ENCODE data around the gene GLI3.

The GLI3 gene

DNA sequence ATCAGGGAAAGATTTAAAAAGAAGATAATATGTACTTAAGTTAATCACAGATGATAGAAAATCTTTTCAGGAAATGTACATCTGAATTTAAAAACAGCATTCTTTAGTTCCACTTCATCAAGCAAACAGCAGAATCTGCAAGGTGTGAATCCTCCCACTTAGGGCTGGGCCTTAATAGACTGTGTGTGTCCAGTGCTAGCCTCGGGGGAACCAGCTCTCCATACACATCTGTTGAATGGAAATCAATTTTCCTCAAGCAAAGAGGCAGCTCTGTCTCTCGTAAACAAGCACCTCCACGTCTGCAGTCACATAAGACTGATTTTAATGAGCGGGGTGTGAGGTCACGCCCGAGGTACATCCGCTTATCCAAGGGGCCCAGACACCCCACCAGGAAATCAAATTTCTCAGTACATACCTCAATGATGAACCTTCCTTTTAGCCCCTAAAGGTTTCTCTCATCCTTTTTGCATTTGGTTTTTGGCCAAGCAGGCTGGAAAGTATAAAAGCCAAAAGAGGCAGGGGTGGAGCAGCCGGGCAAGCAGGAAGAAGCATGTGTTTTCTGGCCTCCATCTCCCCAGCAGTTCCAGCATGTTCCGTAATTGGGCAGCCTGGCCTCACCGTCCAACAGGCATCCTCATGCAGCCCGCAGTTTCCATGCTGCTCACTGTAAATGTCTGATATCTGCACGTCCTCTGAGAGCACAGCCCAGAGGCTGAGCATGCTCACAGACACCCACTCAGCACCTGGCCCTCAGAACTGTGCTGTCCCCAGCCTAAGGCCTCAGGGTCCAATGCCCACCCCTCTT, 131.3 kb downstream of the GLI3 start:
- no peak for DNase-seq (ENCODE audit: low read depth in 2 of 2, low spot score in 1 of 2)

DNA sequence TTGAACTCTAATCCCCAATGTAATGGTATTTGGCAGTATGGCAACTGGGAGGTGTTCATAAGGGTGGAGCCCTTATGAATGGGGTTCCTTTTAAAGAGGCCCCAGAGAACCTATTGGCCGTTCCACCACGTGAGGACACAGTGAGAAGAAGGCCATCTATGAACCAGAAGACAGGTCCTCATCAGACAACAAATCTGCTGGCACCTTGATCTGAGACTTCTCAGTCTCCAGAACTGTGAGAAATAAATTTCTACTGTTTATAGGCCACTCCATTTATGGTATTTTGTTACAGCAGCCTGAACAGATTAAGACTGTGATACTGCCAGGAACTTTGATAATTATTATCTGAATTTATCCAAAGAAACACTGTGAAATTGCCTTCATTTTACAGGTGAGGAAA, 132.3 kb downstream of the GLI3 start:
- no peak for DNase-seq (ENCODE audit: low read depth in 2 of 2, low spot score in 1 of 2)

DNA sequence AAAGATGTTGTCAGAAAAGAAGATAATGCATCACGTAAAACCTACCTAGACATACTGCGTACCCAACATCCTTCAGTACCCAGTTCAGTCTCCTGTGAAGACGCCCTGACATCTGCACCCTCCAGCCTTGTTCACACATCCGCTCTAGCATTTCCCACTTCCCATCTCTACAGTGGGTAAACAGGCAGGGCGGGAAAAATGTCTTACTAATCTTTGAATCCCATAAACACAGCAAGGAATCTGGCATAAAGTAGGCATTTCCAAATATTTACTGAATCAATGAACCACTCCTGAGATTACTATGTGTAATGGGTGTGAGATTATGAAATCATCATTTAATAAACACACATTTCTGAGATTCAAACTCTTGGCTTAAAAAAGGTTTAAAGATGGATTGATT, 132.8 kb downstream of the GLI3 start:
- DNase-seq (ENCODE audit: low read depth in 2 of 2, low spot score in 1 of 2): no peak

DNA sequence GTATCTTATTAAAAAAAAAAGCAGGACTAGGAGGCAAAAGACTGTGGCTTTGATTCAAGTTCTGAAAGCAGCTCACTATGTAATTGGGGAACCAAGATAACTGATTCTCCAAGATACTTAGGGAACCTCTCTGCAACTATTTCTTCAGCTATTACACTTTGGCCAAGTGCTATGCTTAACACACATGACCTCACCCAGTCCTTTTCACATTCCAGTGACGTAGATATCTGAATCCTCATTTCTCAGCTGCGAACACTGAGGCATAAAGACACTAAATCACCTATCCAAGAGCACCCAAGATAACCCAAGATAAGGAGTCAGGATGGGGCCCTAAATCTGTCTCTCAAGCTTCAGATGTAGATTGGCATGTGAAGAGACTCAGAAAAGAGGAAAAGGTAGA, 133.6 kb downstream of the GLI3 start:
- DNase-seq (ENCODE audit: low read depth in 2 of 2, low spot score in 1 of 2): no peak

DNA sequence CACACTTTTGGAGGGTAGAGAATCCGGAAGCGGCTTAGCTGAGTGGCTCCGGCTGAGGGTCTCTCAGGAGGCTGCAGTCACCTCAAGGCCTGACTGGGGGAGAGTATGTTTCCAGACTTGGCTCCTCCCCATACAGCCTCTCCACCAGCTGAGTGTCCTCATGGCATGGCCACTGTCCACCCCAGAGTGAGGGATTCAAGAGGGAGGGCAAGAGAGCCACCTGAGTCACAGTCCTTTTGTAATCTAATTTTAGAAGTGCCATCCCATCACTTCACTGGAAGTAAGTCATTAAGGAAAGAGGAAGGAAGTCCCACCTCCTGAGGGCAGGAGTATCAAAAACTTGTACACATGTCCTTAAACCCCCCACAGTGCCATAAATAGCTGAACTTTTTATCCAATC, 134.0 kb downstream of the GLI3 start:
- no peak for DNase-seq (ENCODE audit: low read depth in 2 of 2, low spot score in 1 of 2)

DNA sequence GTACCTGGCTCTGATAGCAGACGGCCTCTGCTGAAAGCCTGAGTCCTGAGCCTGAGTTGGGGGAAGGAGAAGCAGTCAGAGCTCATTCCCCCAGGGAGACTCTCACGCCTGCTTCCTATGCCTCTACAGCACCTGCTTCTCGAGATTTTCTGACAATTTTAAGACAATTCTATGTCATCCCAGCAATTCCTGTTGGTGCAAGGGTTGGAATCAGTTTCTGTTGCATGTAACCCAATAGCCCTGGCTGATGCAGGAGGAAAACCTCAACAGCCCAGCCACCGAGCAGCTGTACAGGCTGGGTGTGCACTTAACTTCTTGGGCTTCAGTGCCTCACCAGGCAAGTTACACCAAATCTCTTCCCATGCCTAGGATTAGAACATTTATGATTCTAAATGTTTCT, 134.7 kb downstream of the GLI3 start:
- DNase-seq (ENCODE audit: low read depth in 2 of 2, low spot score in 1 of 2): no peak

DNA sequence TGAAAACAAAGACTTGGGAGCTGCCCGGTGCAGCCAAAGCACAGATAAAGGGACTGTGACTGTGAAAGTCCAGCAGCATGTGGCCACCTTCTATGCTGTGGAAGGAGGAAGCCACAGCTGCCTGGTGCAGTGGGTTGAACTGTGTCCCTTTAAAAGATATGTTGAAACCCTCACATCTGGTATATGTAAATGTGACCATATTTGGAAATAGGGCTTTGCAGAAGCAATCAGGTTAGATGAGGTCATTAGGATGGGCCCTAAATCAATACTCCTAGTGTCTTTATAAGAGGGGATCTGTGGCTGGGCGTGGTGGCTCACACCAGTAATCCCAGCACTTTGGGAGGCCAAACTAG, 136.9 kb downstream of the GLI3 start:
- no peak for DNase-seq (ENCODE audit: low read depth in 2 of 2, low spot score in 1 of 2)

DNA sequence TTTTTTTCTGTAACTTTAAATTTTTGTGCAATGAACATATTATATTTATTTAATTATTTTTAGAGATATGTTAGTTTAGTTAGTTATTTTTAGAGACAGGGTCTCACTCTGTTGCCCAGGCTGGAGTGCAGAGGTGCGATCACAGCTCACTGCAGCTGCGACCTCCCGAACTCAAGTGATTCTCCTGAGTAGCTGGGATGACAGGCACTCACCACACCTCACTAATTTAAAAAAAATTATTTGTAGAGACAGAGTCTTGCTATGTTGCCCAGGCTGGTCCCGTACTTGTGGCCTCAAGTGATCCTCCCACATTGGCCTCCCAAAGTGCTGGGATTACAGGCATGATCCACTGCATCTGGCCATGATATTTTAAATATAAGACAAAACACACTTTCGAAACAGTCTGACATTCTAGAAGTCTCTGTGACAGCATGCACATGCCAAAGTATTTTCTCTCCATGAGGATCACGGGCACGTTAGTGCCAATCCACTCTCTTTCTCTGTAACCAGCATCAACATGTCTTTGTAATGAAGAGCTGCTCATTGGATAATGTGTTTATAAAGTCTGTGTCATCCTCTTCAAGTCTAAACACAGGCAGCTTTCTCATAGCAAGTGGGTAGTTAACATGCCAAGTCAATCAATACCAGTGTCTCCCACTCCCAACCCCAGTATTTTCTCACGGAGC, 137.4 kb downstream of the GLI3 start:
- no peak for DNase-seq (ENCODE audit: low read depth in 2 of 2, low spot score in 1 of 2)

DNA sequence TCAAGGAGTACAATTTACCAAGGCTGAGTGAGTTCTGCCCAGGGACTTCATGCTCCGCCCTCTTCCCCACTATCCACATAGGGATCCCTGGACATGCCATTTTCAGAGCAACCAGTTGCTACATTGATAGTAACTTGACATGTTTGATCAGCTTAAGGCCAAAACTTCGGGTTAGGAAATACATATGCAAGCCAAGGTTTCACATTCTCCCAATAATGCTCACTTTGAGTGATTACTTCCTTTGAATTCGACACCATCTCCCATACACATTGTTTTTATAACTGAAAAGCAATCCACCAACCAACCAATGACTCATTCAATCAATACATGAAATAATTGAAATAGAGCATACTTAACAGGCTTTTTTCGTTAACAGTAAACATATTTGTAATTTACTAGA, 137.9 kb downstream of the GLI3 start:
- DNase-seq (ENCODE audit: low read depth in 2 of 2, low spot score in 1 of 2): no peak

DNA sequence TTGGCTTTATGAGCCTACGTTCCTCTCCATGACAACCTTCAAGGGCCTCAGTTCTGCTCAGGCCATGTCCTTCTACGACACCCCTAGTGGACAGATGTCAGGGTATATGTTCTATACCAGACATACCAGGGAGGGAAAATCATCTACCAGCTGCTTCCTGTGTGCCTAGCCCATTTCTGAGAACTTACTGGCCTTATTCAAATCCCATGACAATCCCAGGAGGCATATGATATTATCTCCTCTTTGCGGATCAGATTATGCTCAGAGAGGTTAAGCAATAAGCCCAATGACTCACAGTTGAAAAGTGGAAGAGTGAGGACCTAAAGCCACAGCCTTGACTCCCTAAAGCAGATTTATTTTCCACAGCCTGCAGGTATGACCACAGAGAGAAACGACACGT, 139.3 kb downstream of the GLI3 start:
- no peak for DNase-seq (ENCODE audit: low read depth in 2 of 2, low spot score in 1 of 2)

DNA sequence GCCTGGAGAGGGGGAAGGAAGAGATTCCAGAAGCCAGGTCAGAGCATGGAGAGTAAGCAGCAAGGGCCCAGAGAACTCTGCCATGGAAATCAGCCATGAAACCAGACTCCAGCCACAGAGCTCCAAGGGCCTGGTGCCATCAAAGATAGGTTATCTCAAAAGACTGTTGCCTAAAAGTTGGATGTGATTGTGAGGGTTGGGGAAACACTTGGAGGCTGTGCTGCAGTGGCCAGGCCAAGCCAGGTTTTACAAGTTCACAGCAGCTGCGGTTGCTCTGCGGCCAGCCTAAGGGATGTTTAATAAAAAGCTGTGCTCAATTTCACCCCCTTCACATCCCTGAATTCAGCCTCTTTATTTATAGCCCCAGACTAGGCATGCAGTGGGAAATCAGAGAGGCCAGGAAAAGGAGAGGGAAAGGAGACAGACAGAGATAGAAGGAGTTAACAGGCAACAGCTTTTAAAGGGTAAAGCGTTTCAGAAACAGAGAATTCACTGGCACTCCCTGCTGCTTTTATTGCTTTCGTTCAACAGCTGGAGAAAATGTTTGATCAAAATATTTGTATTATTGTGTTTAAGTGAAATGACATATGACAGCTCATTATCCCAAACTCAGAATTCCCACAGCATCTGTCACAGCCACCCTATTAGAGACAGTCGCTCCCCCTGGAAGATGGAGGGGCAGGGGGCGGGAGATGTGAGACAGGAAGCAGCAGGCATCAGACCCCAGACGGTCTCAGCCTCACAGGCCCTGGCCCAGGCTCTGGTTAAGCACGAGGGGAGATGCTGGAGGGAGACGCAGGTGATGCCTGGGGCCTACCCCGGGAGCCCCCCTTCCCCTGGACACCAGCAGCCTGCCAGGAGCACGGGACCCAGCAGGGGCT, 140.1 kb downstream of the GLI3 start:
- no peak for DNase-seq (ENCODE audit: low read depth in 2 of 2, low spot score in 1 of 2)

DNA sequence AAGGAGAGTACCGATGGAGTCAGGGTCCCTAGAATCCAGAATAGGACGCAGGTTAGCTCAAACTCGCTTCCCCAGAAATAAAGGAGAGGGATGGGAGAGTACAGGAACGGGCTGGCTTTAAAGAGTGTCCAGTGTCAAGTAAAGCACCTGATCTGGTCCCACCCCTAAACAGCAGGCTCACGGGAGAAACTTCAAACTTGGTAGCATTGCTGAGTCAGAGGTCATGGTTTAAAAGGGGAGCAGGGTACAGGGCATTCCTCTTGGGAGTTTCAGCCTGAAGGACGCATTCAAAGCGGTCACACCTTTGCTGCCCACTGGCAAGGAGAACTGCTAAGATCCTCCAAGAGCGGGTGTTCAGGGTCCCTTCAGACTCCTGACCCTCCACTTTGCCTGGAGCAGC, 140.7 kb downstream of the GLI3 start:
- no peak for DNase-seq (ENCODE audit: low read depth in 2 of 2, low spot score in 1 of 2)

DNA sequence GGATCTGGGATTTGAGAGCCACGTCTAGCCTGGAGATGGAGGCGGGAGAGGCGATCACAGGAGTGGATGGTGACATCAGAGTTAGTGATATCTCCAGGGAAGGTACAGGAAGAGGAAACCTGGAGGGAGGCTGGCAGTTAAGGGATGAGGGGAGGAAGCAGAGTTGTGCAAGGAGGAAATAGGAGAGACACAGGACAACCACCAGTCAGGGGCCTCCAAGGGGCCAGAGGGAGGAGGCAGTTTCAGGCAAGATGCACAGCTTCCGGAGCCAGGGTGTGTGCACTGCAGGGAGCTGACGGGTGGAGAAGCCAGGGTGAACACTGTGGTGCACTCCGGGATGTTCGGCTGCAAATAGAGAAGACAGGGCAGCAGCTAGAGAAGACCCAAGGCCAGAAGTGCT, 141.2 kb downstream of the GLI3 start:
- DNase-seq (ENCODE audit: low read depth in 2 of 2, low spot score in 1 of 2): no peak

DNA sequence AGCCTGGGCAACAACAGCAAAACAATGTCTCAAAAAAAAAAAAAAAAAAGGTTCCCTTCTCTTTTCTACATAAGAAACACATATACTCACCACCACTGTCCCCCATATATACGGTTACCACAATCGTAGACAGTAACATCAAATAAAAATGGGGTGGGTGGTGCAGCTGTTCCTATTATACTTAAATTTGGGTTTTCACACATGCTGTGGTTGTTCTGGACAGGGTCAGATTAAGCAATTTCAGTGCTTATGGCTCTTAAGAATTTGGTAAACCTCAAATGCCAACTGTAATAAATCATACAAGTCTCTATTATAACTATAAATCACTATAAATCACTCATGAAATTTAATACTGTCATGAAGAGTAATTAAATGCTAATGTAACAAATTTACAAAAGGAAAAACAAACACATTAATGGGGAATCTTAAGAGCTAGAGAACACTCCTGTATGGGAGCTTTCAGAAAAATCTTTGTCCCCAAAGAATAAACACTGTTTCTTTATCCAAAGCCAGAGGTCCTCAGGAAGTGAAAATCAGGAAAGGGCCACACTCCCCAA, 143.6 kb downstream of the GLI3 start:
- no peak for DNase-seq (ENCODE audit: low read depth in 2 of 2, low spot score in 1 of 2)

DNA sequence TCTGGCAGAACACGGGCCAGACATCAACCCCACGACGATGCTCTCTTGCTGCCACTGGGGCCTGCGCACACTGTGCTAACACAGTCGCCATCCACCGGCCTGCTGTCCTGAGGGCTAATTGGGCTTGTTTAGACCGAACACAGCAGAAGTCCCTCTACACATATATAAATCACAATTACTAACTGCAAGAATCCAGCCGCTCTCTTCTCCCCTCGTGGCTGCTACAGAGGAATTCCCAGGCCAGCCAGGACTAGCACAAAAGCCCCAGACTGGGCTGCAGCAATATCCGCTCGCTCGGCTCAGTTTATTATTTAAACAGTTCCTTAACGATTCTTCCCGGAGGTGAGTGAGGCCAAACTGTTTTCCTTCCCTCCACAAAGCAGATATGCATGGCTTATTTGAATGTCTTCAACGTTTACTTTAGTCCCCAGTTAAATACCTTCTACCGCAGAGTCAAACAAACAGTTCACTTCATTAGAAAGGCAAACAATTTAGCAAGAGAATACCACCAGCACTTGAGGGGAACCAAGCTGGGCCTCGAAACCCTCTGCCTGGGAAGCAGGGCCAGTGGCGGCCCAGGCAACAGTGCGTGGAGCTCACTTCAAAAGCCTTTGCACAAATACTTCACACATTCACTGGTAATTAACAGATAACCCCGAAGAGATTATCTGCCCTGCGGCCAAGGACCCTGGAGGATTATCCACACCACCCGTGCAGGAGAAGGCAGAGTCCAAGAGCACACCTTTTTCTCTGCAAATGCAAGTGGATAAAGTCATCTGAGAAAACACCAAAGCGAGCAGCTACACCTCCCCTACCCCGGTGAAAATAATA, 145.3 kb downstream of the GLI3 start:
- no peak for DNase-seq (ENCODE audit: low read depth in 2 of 2, low spot score in 1 of 2)

DNA sequence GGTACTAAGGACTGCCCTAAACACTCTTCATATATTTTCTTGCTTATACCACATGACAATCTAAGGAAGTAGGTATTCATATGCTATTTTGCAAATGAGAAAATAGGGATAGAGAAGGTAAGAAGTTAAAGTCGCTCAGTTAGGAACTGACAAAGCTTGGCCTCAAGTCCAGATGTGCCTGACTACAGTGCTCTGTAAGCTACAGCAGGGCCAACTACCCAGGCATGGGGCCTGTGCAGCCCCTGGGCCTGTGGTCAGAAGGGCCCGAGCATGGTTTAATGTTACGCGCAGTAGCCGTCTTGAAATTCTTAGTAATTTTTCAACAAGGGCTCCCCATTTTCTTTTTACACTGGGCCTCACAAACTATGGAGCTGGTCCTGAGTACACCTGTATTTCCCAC, 146.2 kb downstream of the GLI3 start:
- DNase-seq (ENCODE audit: low read depth in 2 of 2, low spot score in 1 of 2): no peak

DNA sequence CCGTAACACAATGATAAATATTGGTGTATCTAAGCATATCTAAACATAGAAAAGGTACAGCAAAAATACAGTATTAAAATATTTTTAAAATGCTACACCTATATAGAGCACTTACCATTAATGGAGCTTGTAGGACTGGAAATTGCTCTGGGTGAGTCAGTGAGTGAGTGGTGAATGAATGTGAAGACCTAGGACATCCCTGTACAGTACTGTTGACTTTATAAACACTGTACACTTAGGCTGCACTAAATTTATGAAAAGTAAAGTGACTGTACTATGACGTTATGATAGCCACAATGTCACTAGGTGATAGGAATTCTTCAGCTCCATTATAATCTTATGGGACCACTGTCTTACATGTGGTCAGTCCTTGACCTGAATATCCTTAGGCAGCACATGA, 147.0 kb downstream of the GLI3 start:
- DNase-seq (ENCODE audit: low read depth in 2 of 2, low spot score in 1 of 2): no peak

DNA sequence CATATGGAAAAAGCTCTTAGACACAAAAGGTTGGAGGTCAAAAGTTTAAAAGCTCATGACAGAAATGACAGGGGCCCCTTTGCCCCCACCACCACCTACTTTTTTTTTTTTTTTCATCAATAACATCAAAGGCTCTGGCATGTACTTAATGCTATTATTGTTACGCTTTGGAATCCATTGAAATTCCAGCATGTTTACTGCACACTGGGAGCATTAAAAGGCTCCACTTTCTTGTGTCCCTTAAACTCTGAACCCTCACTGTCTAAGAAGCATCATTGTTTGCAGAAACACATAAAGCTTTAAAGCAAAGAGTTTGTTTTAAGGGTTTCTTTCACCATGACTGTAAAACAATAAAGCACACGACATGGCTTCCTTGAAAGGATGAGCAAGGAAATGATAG, 149.4 kb downstream of the GLI3 start:
- DNase-seq (ENCODE audit: low read depth in 2 of 2, low spot score in 1 of 2): no peak

DNA sequence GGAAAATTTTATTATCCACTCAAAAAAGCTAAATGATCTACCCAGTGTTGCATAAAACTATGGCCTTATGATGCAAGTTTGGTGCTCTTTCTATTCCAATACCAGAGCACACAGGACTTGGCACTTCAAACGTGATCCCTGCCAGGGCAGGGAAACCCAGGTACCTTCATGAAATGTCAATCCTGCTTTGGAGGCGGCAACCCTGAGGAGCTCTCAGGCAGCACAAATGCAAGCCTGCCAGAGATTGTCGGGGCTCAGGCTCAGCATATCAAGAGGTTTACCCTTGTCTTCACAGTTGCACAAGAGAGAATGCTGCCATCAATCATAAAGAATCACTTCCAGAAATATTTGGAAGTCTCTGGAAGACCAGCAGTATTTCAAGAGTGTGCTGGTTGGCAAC, 151.5 kb downstream of the GLI3 start:
- no peak for DNase-seq (ENCODE audit: low read depth in 2 of 2, low spot score in 1 of 2)

DNA sequence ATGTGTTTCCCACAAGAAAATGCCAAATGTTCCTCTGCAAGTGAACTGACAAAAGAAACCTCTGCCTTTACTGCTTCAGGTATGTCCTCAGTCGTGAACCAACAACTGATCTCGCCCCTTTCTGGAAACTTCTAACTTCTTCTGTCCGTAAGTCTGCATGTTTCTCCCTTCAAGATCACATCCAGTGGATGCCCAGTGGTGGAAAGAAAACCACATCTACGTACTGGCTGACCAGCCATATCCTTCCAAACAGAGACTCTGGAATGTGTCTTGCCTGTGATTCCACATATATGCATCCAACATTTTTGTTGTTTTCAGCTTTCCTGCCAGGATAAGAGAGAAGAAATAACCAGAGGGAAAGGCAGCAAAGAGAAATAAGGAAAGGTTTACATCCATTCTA, 152.7 kb downstream of the GLI3 start:
- no peak for DNase-seq (ENCODE audit: low read depth in 2 of 2, low spot score in 1 of 2)

DNA sequence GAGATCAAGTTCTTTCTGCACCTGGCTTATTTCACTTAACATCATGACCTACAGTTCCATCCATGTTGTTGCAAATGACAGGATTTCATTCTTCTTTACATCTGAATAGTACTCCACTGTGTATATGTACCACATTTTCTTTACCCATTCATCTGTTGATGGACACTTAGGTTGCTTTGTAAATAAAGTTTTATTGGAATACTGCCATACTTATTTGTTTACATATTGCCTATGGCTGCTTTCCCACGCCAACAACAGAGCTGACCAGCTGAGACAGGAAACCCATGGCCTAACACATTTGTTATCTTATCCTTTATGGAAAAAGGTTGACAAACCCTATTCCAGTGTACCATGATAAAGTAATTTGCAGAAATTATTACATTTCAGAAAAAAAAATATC, 153.7 kb downstream of the GLI3 start:
- DNase-seq (ENCODE audit: low read depth in 2 of 2, low spot score in 1 of 2): no peak
